Astrocyte of the cerebellum (primary cell): Measurements from ENCODE around the gene RRP1.

Experiments
- DNase-seq: peaks from one replicate; pipeline ENCODE4 v3.0.0-alpha.2; 2011; ENCODE audit warnings: low read depth
- H3K4me3 ChIP-seq: 2 replicates; pipeline ENCODE4 v1.5.1; 2011; ENCODE audit warnings: mild to moderate bottlenecking, low read depth, low read length, moderate library complexity
- in situ Hi-C: cut with HindIII; loops from 2 replicates; pipeline ENCODE4 v1.10.0; 2017; ENCODE audit warnings: low sequenced_read_pairs
- TF ChIP-seq, protein P1 (sequence below): IDR thresholded peaks from 2 replicates; pipeline ENCODE4 v1.5.1; 2012; ENCODE audit warnings: low read length, low read depth, moderate library complexity, mild to moderate bottlenecking; ENCODE audit errors: missing control alignments

RRP1 gene

GRCh38 chr21:43769325-43769958, 19.9 kb upstream of the RRP1 start:
- DNase-seq = no peak
- TF ChIP-seq, protein P1, sequence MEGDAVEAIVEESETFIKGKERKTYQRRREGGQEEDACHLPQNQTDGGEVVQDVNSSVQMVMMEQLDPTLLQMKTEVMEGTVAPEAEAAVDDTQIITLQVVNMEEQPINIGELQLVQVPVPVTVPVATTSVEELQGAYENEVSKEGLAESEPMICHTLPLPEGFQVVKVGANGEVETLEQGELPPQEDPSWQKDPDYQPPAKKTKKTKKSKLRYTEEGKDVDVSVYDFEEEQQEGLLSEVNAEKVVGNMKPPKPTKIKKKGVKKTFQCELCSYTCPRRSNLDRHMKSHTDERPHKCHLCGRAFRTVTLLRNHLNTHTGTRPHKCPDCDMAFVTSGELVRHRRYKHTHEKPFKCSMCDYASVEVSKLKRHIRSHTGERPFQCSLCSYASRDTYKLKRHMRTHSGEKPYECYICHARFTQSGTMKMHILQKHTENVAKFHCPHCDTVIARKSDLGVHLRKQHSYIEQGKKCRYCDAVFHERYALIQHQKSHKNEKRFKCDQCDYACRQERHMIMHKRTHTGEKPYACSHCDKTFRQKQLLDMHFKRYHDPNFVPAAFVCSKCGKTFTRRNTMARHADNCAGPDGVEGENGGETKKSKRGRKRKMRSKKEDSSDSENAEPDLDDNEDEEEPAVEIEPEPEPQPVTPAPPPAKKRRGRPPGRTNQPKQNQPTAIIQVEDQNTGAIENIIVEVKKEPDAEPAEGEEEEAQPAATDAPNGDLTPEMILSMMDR = no peak
- in situ Hi-C loops = loop anchor here (25.0 kb wide), 1 partner anchor 93 kb away; the partner anchor contains the start of gene AGPAT3
- H3K4me3 ChIP-seq = no peak overlapping the region

GRCh38 chr21:43770066-43770655, 19.2 kb upstream of the RRP1 start:
- H3K4me3 ChIP-seq = no peak overlapping the region
- in situ Hi-C loops = loop anchor here (25.0 kb wide), 1 partner anchor 92 kb away; the partner anchor contains the start of gene AGPAT3
- no peak for DNase-seq
- TF ChIP-seq, protein P1 = no peak

GRCh38 chr21:43771199-43771675, 18.1 kb upstream of the RRP1 start:
- TF ChIP-seq, protein P1 = no peak
- no peak for DNase-seq
- H3K4me3 ChIP-seq = no peak overlapping the region
- in situ Hi-C loops = loop anchor here (25.0 kb wide), 1 partner anchor 91 kb away; the partner anchor contains the start of gene AGPAT3

- in situ Hi-C loops = loop anchor here (25.0 kb wide), 1 partner anchor 90 kb away; the partner anchor contains the start of gene AGPAT3
- TF ChIP-seq, protein P1 = no peak
- no peak overlapping the region for H3K4me3 ChIP-seq
- no peak for DNase-seq
These were observed 17.5 kb upstream of the RRP1 start for GRCh38 chr21:43771698-43772424.

DNA sequence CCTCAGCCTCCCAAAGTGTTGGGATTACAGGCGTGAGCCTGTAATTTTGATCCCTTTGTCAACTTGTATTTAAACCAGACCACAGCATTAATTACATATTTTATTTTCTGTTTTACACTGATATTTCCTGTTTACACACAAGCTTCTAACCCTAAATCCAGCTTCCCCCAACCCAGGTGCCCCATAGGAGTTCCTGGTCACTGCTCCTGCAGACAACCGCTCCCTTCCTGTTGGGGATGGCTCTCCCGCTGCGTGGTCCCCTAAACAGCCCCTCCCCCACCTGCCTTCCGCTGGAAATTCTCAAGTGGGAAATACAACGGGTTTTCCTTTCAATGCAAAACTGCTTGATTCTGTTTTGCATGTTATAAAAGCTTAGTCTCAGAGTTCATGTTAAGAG, 17.0 kb upstream of the RRP1 start:
- TF ChIP-seq, protein P1 = no peak
- no peak overlapping the region for H3K4me3 ChIP-seq
- in situ Hi-C loops = loop anchor here (25.0 kb wide), 1 partner anchor 90 kb away; the partner anchor contains the start of gene AGPAT3
- no peak for DNase-seq

DNA sequence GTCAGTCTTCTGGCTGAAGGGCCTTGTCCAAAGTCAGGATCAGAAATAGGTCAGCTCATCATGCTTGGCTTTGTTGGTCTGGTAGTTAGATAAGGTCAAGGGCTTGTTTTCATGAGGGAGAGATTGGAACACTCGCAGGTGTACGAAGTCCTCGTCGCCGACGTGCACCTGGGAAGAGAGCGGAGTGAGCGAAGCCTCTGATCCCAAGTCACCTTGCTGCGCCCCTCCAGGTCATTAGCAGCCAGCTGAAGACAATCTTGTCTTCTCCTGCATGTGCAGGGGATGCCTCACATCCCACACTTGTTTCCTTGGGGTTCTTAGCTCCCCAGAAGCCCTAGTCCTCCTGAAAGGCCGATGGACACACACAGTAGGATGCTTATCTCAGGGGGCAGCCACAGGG, 15.2 kb upstream of the RRP1 start:
- no peak overlapping the region for H3K4me3 ChIP-seq
- TF ChIP-seq, protein P1 = no peak
- in situ Hi-C loops = loop anchor here (25.0 kb wide), 1 partner anchor 88 kb away; the partner anchor contains the start of gene AGPAT3
- no peak for DNase-seq
